CD4-positive, alpha-beta T cell treated with Interleukin-4 for 1 hour (primary cell): ENCODE measurements around the gene SHC2.
"Not testable (repeated sequence)": the region's sequence is repeated elsewhere in the genome, so short reads cannot be mapped to it uniquely, and the experiment has no call there.

Experiments used
- DNase-seq, 2 donors: peaks; one replicate each; pipeline ENCODE4 v3.0.0-alpha.2; 2020 to 2022

The SHC2 gene

DNA sequence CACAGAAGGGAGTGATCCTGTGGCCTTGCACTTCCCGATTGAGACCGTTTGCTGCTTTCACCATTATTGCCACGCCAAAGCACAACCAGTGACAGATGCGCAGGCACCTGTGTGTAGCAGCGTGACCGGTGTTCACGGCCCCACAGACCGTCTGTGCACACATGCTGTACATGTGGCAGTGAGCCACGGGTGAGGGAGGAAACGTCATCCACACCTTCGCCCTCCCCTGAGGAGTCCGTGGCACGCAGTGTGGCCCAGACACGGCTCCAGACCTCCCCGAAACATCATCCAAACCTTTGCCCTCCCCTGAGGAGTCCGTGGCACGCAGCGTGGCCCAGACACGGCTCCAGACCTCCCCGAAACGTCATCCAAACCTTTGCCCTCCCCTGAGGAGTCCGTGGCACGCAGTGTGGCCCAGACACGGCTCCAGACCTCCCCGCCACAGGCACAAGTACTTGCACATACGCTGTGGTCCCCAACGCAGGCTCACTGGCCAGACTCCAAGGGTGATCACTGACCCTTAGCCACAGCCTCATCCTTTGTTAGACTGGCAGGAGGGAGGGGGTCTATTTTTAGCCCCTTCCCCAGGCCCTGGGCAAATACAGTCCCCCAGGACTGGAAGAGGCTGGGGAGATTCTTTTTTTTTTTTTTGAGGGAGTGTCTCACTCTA is 7.9 kb upstream of the SHC2 start:
- DNase-seq = no peak

DNA sequence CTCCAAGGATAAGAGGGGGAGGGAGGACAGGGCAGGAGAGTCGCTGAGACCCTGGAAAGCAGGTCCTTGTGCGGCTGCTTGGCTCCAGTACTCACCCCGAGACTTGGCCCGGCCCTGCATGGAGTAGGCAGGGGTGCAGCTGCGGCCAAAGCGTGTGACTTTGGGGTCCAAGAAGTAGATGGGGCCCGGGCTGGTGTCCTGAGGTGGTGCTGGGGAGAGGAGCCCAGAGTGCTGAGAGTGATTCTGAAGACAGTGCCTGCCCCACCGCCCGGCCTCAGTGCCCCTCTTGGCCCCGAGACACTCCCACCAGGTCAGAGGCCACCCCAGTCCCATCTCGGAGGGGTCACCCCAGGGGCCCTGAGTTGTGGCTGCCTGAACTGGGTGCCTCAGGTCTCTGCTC is 6.7 kb upstream of the SHC2 start:
- no peak for DNase-seq

DNA sequence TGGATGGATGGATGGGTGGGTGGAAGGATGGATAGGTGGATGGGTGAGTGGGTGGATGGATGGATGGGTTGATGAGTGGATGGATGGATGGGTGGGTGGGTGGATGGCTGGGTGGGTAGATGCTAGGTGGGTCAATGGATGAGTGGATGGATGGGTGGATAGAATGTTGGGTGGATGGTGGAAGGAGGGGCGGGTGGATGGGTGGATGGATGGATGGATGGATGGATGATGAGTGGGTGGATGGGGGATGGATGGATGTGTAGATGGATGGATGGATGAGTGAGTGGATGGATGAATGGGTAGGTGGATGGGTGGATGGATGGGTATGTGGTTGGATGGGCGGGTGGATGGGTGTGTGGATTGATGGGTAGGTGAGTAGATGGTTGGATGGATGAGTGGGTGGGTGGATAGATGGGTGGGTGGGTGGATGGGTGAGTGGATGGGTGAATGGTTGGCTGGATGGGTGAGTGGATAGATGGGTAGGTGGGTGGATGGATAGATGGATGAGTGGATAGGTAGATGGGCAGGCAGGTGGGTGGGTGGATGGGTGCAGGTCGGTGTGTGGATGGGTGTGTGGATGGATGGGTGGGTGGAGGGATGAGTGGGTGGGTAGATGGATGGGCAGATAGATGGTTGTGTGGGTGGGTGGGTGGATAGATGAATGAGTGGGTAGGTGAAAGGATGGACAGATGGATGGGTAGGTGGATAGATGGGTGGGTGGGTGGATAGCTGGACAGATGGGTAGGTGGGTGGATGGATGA is 4.4 kb upstream of the SHC2 start:
- no peak for DNase-seq

DNA sequence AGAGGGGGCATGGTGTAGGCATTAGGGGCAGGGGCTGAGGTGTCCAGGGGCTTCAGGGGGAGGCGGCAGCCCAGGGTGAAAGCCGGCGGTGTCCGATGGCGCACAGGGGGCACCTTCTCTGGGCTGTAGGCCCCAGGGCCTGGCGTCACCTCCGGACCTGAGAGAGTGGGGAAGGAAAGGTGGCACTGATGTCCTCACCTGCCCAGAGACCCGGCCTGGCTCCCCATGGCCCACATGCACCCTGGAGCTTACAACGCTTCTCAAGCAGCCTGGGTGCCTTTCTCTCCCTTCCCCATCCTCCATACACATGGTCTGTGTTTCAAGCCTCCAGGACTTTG is 3.3 kb upstream of the SHC2 start:
- no peak for DNase-seq

DNA sequence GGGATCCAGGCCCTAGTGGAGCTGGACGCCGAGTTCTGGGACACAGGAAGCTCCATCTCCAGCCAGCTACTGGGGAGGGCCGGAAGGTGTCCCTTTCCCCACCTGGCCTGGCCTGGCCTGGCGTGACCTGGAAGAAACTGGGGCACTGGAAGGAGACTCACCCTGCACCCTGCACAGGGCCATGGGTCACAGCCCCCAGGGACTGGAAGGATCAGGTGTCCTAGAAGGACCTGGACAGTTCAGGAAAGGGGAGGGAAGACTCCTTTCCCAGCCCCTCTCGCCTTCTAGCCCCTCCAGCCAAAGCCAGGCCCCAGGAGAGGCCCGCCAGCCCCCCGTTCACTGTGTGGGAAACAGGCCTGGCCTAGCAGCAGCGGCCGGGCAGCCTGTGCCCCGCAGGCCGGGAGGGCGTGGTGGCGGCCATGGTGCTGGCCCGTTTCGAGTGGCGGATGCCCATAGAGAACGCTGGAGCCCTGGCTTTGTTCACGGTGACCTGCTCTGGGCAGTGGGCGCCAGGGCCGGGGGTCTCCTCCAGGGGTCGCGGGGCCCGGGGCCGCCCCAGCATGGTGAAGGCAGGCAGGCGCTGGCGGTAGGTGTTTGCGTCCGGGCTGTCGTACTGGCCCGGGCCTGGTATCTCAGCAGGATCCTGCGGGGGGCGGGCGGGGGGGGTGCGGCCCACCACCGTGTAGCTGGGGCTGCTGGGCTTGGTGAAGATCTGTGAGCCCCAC is 2.8 kb upstream of the SHC2 start:
- DNase-seq = no peak

DNA sequence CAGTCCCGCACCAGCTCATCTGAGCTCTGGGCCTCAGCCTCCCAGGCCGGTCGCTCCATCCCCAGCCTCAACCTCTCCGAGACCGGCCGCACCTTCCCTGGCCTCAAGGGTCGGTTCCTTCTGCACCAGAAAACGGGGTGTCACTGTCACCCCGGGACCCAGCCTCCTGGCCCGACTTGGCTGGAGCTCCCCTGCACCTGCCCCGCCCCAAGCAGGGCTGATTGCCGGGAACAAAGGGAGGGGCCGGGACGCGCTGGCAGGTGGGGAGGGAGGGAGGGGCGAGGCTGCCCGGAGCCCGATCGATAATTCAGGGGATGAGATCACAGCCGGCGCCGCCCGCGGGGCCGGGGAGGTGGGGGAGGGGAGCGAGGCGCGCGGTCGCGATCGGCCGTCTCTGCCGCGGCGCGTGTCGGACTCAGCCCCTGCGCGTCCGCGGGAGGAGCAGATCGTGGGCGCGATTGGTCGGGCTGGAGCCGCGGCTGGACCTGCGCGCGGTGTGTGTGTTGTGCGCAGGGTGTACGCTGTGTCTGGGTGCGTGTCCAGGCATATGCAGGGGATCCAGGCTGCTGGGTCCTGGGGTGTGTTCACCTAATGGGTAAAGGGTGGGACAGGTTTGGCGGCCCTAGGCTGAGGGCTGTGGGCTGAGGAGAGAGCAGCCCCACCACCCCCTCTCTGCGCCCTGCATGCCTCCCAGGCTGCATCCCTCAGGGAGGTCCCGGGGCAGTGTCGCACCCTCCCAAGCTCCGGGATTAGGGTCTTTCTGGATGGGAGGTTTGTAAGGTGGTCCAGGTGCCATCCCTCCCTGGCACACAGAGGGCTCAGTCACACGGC is 1.1 kb upstream of the SHC2 start:
- DNase-seq = peak in 1 of 2 donors; percentile 3

DNA sequence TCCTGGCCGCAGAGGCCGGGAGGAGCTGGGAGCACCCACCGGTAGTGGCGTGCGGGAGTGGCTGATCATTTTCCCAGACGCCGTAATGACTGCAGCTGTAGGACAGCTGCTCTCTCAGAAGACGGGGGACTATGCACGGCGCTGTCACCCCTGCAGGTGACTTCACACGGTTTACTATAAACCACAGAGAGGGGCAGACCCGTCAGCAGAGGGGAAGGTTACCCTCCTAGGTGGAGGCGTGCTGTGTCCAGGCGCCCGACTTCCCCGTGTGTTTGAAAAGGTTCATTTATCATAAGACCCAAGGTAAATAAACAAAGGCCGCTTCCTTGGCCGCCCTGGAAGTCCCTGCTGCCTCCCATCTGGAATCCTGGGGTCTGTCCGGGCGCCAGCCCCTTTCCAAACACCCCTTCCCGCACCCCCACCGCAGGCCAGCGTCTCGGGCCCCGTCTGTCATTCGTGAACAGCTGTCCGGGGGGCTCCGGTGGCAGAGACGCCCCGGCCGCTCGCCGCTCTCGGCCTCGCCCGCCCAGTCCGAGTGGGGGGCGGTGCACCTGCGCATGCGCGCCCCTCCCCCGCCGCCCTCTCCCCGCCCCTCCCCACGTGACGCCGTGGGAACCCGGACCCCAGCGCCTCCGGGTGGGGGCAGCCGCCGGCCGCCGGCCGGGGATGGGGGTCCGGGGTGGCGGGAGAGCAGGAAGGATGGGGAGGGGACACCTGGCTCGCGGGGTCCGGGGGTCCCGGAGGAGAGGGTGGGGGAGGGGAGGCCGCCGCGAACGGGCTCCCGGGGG is 915 bp downstream of the SHC2 start:
- peak in 1 of 2 donors; percentile 6 for DNase-seq

DNA sequence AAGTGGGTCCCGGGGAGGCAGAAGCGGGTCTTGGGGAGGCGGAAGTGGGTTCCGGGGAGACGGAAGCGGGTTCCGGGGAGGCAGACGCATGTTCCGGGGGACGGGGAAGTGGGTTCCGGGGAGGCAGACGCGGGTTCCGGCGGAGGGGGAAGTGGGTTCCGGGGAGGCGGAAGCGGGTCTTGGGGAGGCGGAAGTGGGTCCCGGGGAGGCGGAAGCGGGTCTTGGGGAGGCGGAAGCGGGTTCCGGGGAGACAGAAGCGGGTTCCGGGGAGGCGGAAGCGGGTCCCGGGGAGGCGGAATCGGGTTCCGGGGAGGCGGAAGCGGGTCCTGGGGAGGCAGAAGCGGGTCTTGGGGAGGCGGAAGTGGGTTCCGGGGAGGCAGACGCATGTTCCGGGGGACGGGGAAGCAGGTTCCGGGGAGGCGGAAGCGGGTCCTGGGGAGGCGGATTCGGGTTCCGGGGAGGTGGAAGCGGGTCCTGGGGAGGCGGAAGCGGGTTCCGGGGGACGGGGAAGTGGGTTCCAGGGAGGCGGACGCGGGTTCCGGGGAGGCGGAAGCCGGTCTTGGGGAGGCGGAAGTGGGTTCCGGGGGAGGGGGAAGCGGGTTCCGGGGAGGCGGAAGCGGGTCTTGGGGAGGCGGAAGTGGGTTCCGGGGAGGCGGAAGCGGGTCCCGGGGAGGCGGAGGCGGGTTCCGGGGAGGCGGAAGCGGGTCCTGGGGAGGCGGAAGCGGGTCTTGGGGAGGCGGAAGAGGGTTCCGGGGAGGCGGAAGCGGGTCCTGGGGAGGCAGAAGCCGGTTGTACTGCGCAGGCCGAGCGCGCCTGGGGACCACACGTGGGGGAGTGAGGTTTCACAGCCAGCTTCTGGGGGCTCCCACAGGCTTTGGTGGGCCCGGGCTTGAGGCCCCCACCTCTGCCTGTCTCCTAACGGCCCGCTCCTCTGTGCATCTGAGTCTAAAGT is 2.5 kb downstream of the SHC2 start:
- DNase-seq = no peak

DNA sequence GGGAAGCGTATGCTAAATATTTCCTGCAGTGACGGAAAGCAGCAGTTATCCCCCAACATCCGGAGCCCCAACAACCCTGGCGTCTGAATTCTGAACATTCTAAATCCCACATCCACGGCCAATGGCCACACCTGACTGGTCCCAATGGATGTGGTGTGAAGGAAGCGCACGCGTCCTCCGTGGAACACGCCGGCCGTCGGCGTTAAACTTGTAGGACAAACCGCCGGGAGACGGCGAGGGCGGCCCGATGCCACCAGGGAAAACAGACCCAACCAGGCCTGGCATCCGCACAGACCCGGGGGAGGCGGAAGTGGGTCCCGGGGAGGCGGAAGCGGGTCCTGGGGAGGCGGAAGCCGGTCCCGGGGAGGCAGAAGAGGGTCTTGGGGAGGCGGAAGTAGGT is 3.2 kb downstream of the SHC2 start:
- no peak for DNase-seq

DNA sequence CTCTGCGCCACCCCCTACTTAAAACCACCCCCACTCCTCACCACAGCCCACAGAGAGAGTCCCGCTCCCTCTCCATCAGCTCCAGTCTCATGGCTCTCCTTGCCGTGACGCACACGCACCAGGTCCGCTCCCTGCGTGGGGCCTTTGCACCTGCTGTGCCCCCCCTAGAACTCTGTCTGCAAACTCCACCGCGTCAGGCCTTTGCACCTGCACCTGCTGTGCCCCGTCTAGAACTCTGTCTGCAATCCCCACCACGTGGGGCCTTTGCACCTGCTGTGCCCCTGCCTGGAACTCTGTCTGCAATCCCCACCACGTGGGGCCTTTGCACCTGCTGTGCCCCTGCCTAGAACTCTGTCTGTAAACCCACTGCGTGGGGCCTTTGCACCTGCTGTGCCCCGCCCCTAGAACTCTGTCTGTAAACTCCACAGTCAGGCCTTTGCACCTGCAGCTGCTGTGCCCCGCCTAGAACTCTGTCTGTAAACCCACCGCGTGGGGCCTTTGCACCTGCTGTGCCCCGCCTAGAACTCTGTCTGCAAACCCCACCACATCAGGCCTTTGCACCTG is 4.2 kb downstream of the SHC2 start:
- DNase-seq = no peak

DNA sequence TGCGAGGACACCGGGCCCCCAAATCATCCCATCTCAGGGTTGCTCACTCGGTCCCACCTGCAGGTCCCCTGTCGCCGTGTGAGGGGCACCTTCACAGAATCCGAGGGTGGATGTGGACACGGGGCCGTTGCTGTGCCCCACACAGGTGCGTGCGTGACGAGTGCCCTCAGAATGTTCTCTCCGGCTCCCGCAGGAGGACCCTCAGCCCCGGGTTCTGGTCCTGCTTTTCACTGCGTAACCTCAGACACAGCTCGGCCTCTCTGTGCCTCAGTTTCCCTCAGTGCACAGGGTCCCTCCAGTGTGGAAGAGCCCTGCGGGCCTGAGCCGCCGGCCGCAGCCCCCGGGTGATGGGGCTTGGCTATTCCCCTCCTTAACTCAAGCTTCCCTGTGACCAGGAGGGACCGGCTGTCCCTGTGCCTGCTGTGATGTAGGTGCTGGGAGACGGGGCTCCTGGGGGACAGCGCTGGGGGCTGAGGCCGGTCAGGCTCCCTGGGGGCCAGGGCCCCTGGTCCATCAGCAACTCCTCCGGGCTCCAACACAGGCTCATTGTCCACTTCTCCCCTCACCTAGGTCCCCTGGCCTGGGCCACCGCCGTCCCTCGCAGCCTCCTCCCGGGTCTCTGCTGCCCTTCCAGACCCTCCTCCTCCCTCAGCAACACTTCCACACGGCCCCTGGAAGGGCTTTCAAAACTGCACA is 4.8 kb downstream of the SHC2 start:
- DNase-seq = no peak

DNA sequence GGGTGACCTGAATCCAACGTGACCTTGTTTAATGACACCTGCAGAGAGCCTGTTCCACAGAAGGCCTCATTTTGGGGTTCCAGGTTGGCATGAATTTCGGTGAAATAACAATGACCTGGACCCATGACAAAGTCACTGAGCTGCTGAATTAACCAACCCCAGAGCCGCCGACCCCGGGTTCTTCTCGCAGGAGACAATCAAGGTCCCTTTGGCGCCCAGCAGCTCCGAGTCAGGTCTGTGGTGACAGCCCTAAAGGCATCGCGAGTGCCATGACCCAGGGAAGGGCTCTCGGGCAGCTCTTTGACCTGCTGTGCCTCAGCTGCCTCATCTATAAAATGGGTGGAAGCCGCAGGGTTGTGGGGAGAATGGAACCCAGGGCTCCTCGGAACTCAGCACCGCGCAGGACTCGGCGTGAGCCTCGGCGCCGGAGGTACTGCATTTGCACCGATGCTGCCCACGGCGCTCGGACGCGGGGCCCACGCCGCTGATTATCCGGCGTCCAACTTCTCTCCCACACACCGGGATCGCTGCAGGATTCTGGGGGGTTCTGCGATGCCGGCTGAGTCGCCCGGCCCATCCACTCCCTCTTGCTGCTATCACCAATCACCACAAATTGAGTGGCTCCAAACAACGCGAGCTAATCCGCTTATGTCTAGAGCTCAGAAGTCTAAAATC is 5.7 kb downstream of the SHC2 start:
- no peak for DNase-seq

DNA sequence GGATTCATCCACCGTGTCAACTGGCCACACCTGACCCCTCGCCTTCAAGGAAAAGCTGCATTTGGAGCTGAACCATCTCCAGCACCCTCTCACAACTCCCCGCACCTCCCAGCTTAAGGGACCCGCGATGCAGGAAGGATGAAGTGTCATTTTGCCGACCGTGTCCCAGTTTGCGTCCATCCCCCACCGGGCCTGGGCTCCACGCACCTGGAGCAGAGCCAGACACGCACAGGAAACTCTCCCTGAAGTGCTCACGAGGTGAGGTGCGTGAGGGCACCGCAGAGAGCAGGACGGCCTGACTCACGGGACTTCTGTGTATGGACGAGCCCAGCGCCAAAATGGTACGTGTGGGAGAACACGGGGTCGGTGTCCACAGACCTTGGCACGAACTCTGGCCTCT is 7.2 kb downstream of the SHC2 start:
- DNase-seq = no peak

DNA sequence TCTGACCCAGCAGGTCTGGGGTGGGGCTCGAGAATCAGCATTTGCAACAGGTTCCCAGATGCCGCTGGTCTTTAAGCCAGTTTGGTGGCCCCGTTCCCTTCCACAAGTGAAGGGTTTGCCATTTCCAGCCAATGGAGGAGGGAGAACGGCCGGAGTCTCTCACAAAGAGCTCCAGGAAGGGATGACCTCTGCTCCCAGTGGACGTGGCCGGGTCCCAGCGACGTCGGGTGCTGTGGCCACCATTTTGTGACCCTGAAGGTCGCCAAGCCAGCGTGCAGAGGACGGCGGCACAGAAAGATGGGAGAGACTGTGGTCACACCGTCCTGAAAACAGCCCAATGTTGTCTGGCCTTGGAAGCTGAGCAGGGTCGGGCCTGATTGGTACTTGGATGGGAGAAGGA is 8.0 kb downstream of the SHC2 start:
- DNase-seq = no peak

DNA sequence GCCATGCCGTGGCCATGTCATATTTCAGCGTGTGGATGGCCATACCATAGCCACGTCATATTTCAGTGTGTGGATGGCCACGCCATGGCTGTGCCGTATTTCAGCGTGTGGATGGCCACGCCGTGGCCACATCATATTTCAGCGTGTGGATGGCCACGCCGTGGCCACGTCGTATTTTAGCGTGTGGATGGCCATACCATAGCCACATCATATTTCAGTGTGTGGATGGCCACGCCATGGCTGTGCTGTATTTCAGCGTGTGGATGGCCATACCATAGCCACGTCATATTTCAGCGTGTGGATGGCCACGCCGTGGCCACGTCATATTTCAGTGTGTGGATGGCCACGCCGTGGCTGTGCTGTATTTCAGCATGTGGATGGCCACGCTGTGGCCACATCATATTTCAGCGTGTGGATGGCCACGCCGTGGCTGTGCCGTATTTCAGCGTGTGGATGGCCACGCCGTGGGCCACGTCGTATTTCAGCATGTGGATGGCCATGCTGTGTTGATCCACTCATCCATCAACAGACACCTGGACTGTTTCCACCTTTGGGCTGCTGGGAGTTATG is 9.8 kb downstream of the SHC2 start:
- DNase-seq = not testable (repeated sequence)

DNA sequence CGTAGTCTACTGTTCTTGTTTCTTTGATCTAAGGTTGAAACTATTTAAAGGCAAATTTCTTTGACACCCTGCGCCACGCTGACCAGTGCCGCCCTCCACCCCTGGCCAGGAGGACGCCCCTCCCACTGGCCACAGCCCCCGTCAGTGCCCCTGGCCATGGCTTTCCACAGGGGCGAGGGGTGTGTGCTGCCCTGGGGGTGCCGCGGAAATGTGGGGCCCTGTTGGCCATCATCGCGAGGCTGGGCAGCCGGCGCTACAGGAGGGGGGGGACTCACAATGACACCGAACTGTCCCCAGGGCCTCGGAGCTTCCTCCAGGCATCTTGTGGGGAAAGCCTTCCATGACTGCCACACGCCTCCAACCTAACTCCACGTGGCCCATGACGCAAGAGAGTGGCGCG is 10.9 kb downstream of the SHC2 start:
- no peak for DNase-seq

DNA sequence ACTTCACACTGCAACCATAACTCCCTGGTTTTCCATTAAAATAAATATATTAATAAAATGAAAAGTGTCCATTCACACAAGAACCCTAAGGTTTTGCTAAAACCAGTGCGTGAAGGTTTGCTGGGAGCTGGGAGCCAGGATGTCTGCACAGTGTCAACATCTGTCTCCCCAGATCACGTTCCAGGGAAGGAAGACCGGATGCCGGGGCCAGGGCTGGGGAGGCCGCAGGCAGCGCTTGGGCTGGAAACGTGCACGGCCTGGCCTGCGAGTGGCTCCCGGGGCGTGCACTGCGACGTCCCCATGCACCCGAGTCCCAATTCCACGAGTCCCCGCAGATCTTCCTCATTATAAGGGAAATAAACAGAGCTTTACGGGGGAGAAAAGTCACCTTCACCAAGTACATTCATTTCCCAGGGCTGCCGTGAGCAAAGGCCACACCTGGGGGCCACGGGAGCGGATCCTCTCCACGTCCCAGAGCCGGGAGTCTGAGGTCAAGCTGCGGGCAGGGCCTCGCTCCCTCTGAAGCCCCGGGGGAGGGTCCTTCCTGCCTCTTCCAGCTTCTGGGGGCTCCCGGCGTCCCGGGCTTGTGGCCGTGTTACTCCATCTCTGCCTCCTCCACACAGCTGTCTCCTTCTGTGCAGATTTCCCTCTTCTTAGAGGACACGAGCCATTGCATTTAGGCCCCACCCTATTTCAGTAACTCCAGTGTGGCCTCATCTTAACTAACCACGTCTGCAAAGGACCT is 12.8 kb downstream of the SHC2 start:
- no peak for DNase-seq

DNA sequence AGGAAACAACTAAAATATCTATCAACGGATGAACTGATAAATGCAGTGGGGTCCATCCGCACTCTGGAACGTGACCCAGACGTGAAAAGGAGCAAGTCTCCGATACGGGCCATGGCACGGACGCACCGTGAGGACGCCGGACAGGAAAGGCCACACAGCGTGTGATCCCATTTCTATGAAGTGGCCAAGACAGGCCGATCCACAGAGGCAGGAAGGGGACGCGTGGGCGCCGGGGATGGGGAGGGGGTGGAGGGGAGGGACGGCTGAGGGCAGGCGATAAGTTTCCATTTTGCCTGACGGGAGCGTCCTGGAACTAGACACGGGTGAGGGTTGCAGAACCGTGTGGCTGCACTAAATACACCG is 13.8 kb downstream of the SHC2 start:
- no peak for DNase-seq
